Neural progenitor cell (in vitro differentiated cells): ENCODE data around the gene KCTD4.

Experiments
- EZH2 ChIP-seq: fragments of 200-600 bp; sonication (generic); IDR thresholded peaks from 2 replicates; pipeline ENCODE4 v1.6.1; 2017; ENCODE audit warnings: antibody characterized with exemption, mild to moderate bottlenecking, moderate library complexity
- EZH2phosphoT487 ChIP-seq: fragments of 200-600 bp; sonication (generic); IDR thresholded peaks from 2 replicates; pipeline ENCODE4 v1.6.1; 2017; ENCODE audit warnings: antibody characterized with exemption
- TF ChIP-seq, protein P1 (sequence below): fragments of 200-600 bp; sonication (generic); IDR thresholded peaks from 2 replicates; pipeline ENCODE4 v1.5.1; 2017; ENCODE audit warnings: antibody characterized with exemption, mild to moderate bottlenecking

DNA sequence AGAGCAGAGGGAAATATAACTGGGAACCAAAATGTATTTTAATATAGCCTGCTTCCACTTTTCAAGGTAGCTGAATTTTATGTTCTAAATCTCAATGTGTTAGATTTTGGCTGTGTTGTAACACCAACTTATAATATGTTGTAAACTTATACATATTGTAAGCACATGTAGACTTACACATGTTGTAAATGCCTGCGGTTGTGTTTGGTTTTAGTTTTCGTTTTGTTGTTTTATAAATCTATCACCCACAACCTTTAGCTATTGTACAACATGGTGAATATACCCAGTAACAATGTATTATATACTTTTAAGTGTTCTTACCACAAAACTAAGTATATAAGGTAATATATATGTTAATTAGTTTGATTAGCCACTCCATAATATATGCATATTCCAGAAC lies 15.6 kb downstream of the KCTD4 start:
- no peak for TF ChIP-seq EZH2
- TF ChIP-seq, protein P1, sequence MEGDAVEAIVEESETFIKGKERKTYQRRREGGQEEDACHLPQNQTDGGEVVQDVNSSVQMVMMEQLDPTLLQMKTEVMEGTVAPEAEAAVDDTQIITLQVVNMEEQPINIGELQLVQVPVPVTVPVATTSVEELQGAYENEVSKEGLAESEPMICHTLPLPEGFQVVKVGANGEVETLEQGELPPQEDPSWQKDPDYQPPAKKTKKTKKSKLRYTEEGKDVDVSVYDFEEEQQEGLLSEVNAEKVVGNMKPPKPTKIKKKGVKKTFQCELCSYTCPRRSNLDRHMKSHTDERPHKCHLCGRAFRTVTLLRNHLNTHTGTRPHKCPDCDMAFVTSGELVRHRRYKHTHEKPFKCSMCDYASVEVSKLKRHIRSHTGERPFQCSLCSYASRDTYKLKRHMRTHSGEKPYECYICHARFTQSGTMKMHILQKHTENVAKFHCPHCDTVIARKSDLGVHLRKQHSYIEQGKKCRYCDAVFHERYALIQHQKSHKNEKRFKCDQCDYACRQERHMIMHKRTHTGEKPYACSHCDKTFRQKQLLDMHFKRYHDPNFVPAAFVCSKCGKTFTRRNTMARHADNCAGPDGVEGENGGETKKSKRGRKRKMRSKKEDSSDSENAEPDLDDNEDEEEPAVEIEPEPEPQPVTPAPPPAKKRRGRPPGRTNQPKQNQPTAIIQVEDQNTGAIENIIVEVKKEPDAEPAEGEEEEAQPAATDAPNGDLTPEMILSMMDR = no peak
- TF ChIP-seq EZH2phosphoT487 = no peak
